Keratinocyte (primary cell): Measurements from ENCODE around the gene HYAL4. TPM values are rescaled to one million over a fixed set of nuclear protein-coding genes. Genes with fewer than 3 reads are reported as not detected.
"Not testable (repeated sequence)": the region's sequence is repeated elsewhere in the genome, so short reads cannot be mapped to it uniquely, and the experiment has no call there.

Experiments
- DNase-seq: peaks from one replicate; pipeline ENCODE4 v3.0.0-alpha.2; 2011; ENCODE audit warnings: low read depth, missing footprints, low spot score
- FAIRE-seq: peaks from 2 replicates; lab custom pipeline; 2011; peaks lifted over from hg19 to GRCh38; lab: Jason Lieb, UNC
- H2AFZ ChIP-seq: 2 replicates; pipeline ENCODE4 v1.6.0; 2012; ENCODE audit warnings: low read length, control low read depth, inconsistent platforms; ENCODE audit not compliant: control insufficient read depth
- H3K27ac ChIP-seq: 2 replicates; pipeline ENCODE4 v1.5.1; 2011; ENCODE audit warnings: low read length; ENCODE audit not compliant: control insufficient read depth, insufficient read depth
- H3K27me3 ChIP-seq: 3 replicates; pipeline ENCODE4 v1.6.0; 2011; ENCODE audit warnings: low read length; ENCODE audit not compliant: control insufficient read depth, insufficient read depth; ENCODE audit errors: extremely low read depth
- H3K36me3 ChIP-seq, 2 experiments: 2 replicates in 1 of 2; 3 replicates in 1 of 2; pipeline ENCODE4 v1.5.1; 2011; ENCODE audit warnings: low read length in 2 of 2, mild to moderate bottlenecking in 1 of 2; ENCODE audit not compliant: control insufficient read depth in 2 of 2, insufficient read depth in 2 of 2; ENCODE audit errors: extremely low read depth in 1 of 2
- H3K4me1 ChIP-seq: 3 replicates; pipeline ENCODE4 v1.5.1; 2011; ENCODE audit warnings: low read length; ENCODE audit not compliant: control insufficient read depth, insufficient read depth; ENCODE audit errors: extremely low read depth
- H3K4me2 ChIP-seq: 3 replicates; pipeline ENCODE4 v1.6.0; 2011; ENCODE audit warnings: low read depth, low read length; ENCODE audit not compliant: control insufficient read depth, insufficient read depth; ENCODE audit errors: extremely low read depth
- H3K4me3 ChIP-seq, 3 experiments: fragments of 200-600 bp in 1 of 3; sonication (generic) in 1 of 3; 2 replicates in 2 of 3; 3 replicates in 1 of 3; pipeline ENCODE4 v1.5.1; 2011 to 2016; ENCODE audit warnings: low read length in 3 of 3, mild to moderate bottlenecking in 3 of 3, control low read depth in 2 of 3, inconsistent platforms in 1 of 3, low read depth in 1 of 3, mixed read lengths in 1 of 3, mixed run types in 1 of 3, moderate library complexity in 1 of 3; ENCODE audit not compliant: control insufficient read depth in 2 of 3, insufficient read depth in 2 of 3; ENCODE audit errors: extremely low read depth in 1 of 3
- H3K79me2 ChIP-seq: 2 replicates; pipeline ENCODE4 v1.6.0; 2012; ENCODE audit warnings: low read length; ENCODE audit not compliant: control insufficient read depth, insufficient read depth
- H3K9ac ChIP-seq: 3 replicates; pipeline ENCODE4 v1.6.0; 2011; ENCODE audit warnings: low read length; ENCODE audit not compliant: control insufficient read depth, insufficient read depth; ENCODE audit errors: extremely low read depth
- H3K9me1 ChIP-seq: 3 replicates; pipeline ENCODE4 v1.6.0; 2011; ENCODE audit warnings: low read length; ENCODE audit not compliant: control insufficient read depth, insufficient read depth; ENCODE audit errors: extremely low read depth
- H3K9me3 ChIP-seq: 2 replicates; pipeline ENCODE4 v1.5.1; 2012; ENCODE audit warnings: low read depth, low read length; ENCODE audit not compliant: control insufficient read depth
- H4K20me1 ChIP-seq: 3 replicates; pipeline ENCODE4 v1.6.0; 2011; ENCODE audit warnings: low read length; ENCODE audit not compliant: control insufficient read depth, insufficient read depth; ENCODE audit errors: extremely low read depth
- EZH2 ChIP-seq: IDR thresholded peaks from one replicate; pipeline ENCODE4 v1.6.1; 2012; ENCODE audit warnings: inconsistent platforms, mild to moderate bottlenecking, low read length, moderate library complexity
- dilution Hi-C: fragments of 300-500 bp; cut with MboI; formaldehyde crosslinking; loops from one replicate; pipeline ENCODE4 v1.7.0; 2020; ENCODE audit warnings: low sequenced_read_pairs; ENCODE audit not compliant: extremely low pct_ligation_motif_present
- polyA plus RNA-seq, 5 experiments: library from polyadenylated mRNA; depleted of rRNA in 3 of 5; stranded (reverse) in 3 of 5; stranded (forward) in 1 of 5; unstranded in 1 of 5; fragments of >200 nt; gene quantifications; 1 replicate in 1 of 5; 2 replicates in 3 of 5; 3 replicates in 1 of 5; pipeline versions ENCODE4 v1.2.1 to v1.2.3, GENCODE V29; 2011 to 2012; ENCODE audit warnings: missing spikeins in 2 of 5, low read depth in 1 of 5, low replicate concordance in 1 of 5
- TF ChIP-seq, protein P1 (sequence below), 3 experiments: IDR thresholded peaks in 1 of 3; conservative IDR thresholded peaks in 1 of 3; optimal IDR thresholded peaks in 1 of 3; 2 replicates in 2 of 3; 3 replicates in 1 of 3; pipeline versions ENCODE3 to v1.5.1; 2011; ENCODE audit warnings: low read length in 3 of 3, mild to moderate bottlenecking in 3 of 3, moderate library complexity in 2 of 3, control low read depth in 1 of 3, inconsistent platforms in 1 of 3; ENCODE audit not compliant: insufficient read depth in 2 of 3; ENCODE audit errors: extremely low read depth in 1 of 3

The HYAL4 gene
- polyA plus RNA-seq, 1 donor (not counting 4 experiments of a cell fraction or from before 2014, with no cell fraction given) = 0.26 TPM

DNA sequence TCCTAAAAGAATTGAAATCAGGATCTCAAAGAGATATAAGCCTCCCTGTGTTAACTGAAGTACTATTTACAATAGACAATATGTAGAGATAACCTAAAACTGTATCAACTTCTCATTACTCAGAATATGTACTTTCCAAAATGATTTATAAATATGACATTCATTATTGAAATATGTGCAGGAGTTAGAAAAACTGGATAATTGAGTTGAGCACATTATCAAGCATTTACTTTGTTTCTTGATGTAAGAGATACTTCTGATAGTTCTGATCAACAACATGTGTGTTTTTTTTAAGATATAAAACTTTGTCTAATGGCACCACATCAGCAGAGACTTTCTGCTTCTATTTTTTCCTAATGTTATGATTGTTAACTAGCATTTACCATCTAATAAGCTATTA is 38.2 kb downstream of the HYAL4 start:
- no peak for FAIRE-seq

DNA sequence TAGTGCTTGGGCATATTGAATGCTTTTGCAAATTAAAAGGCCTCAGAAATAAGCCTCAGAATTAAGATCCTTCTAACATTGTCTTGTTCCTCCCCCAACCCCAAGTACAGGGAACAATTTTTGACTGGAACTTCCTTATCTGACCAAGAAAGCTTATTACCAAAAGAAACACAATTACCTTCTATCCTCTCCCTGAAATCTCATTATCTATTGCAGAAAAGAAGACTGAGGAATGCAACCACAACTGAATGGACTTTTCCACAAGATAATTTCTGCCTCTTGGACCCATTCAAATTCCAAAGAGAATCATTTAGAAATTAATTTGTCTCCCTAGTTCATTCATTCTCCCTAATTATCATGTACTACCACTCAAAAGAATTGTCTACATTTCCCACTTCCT is 43.2 kb downstream of the HYAL4 start:
- no peak overlapping the region for H2AFZ ChIP-seq

More for the DNA sequence above, 38.2 kb downstream of the HYAL4 start:
- Histone ChIP-seq H3K4me1 (no peaks in the 10 kb centered on the region), H3K4me3 (no peak overlapping the region), H3K27ac (no peak overlapping the region), H2AFZ (no peak overlapping the region), H3K27me3 (no peaks in the 10 kb centered on the region), H3K9me3 (no peaks in the 10 kb centered on the region), H3K9ac (no peak overlapping the region), H4K20me1 (no peaks in the 10 kb centered on the region), H3K79me2 (no peaks in the 10 kb centered on the region), H3K36me3 (no peaks in the 10 kb centered on the region), H3K9me1 (no peaks in the 10 kb centered on the region), H3K4me2 (no peak overlapping the region)
- DNase-seq = no peak
- TF ChIP-seq, protein P1, sequence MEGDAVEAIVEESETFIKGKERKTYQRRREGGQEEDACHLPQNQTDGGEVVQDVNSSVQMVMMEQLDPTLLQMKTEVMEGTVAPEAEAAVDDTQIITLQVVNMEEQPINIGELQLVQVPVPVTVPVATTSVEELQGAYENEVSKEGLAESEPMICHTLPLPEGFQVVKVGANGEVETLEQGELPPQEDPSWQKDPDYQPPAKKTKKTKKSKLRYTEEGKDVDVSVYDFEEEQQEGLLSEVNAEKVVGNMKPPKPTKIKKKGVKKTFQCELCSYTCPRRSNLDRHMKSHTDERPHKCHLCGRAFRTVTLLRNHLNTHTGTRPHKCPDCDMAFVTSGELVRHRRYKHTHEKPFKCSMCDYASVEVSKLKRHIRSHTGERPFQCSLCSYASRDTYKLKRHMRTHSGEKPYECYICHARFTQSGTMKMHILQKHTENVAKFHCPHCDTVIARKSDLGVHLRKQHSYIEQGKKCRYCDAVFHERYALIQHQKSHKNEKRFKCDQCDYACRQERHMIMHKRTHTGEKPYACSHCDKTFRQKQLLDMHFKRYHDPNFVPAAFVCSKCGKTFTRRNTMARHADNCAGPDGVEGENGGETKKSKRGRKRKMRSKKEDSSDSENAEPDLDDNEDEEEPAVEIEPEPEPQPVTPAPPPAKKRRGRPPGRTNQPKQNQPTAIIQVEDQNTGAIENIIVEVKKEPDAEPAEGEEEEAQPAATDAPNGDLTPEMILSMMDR (optimal IDR thresholded peaks at IDR 0.05 in 1 of 3, IDR thresholded peaks at IDR 0.05 in 1 of 3, conservative IDR thresholded peaks at IDR 0.05 in 1 of 3; ENCODE audit: extremely low read depth in 1 of 3, insufficient read depth in 2 of 3, low read length in 3 of 3) = no peak
- TF ChIP-seq EZH2 = no peak
- dilution Hi-C loops = no loop called here

DNA sequence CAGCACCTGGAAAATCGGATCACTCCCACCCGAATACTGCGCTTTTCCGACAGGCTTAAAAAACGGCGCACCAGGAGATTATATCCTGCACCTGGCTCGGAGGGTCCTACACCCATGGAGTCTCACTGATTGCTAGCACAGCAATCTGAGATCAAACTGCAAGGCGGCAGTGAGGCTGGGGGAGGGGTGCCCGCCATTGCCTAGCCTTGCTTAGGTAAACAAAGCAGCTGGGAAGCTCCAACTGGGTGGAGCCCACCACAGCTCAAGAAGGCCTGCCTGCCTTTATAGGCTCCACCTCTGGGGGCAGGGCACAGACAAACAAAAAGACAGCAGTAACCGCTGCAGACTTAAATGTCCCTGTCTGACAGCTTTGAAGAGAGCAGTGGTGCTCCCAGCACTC is 49.8 kb downstream of the HYAL4 start:
- DNase-seq, H2AFZ ChIP-seq, H3K9me3 ChIP-seq, dilution Hi-C loops, H3K79me2 ChIP-seq, H3K27ac ChIP-seq, H3K27me3 ChIP-seq, H3K9ac ChIP-seq, H3K9me1 ChIP-seq, H3K4me1 ChIP-seq, H3K4me3 ChIP-seq, H3K4me2 ChIP-seq, H4K20me1 ChIP-seq, FAIRE-seq, H3K36me3 ChIP-seq: not testable (repeated sequence)

More for the DNA sequence above, 43.2 kb downstream of the HYAL4 start:
- Histone ChIP-seq H3K27me3 (no peaks in the 10 kb centered on the region), H3K9ac (no peak overlapping the region), H3K79me2 (no peaks in the 10 kb centered on the region), H3K27ac (no peak overlapping the region), H3K9me1 (no peaks in the 10 kb centered on the region), H4K20me1 (no peaks in the 10 kb centered on the region), H3K36me3 (no peaks in the 10 kb centered on the region), H3K9me3 (no peaks in the 10 kb centered on the region), H3K4me2 (no peak overlapping the region), H3K4me3 (no peak overlapping the region), H3K4me1 (no peaks in the 10 kb centered on the region)
- dilution Hi-C loops = no loop called here
- no peak for FAIRE-seq
- TF ChIP-seq EZH2 = no peak
- TF ChIP-seq, protein P1 (optimal IDR thresholded peaks at IDR 0.05 in 1 of 3, IDR thresholded peaks at IDR 0.05 in 1 of 3, conservative IDR thresholded peaks at IDR 0.05 in 1 of 3; ENCODE audit: extremely low read depth in 1 of 3, insufficient read depth in 2 of 3, low read length in 3 of 3) = no peak
- no peak for DNase-seq
